Uterus (tissue), 2 donors: ENCODE data around the gene PSPN.

Experiments used
- POLR2A ChIP-seq, 2 donors: fragments of 450-650 bp; IDR thresholded peaks; one replicate each; pipeline ENCODE4 v1.6.1; 2016; ENCODE audit warnings: antibody characterized with exemption in 2 of 2, mild to moderate bottlenecking in 1 of 2, moderate library complexity in 1 of 2
- TF ChIP-seq, protein P1 (sequence below), 4 experiments: fragments of 200-600 bp in 2 of 4; fragments of 450-650 bp in 2 of 4; sonication (generic) in 2 of 4; IDR thresholded peaks; one replicate each; pipeline ENCODE4 v1.5.1; 2016 to 2019; ENCODE audit warnings: antibody characterized with exemption in 4 of 4, mild to moderate bottlenecking in 2 of 4, moderate library complexity in 1 of 4

GRCh38 chr19:6396305-6396704 is 20.6 kb upstream of the PSPN start:
- TF ChIP-seq, protein P1, sequence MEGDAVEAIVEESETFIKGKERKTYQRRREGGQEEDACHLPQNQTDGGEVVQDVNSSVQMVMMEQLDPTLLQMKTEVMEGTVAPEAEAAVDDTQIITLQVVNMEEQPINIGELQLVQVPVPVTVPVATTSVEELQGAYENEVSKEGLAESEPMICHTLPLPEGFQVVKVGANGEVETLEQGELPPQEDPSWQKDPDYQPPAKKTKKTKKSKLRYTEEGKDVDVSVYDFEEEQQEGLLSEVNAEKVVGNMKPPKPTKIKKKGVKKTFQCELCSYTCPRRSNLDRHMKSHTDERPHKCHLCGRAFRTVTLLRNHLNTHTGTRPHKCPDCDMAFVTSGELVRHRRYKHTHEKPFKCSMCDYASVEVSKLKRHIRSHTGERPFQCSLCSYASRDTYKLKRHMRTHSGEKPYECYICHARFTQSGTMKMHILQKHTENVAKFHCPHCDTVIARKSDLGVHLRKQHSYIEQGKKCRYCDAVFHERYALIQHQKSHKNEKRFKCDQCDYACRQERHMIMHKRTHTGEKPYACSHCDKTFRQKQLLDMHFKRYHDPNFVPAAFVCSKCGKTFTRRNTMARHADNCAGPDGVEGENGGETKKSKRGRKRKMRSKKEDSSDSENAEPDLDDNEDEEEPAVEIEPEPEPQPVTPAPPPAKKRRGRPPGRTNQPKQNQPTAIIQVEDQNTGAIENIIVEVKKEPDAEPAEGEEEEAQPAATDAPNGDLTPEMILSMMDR (IDR thresholded peaks at IDR 0.05): no peak
- no peak for TF ChIP-seq POLR2A (IDR thresholded peaks at IDR 0.05)
